A673 (cell line): Measurements from ENCODE around the gene CACNA2D3. TPM values are rescaled to one million over a fixed set of nuclear protein-coding genes. Genes with fewer than 3 reads are reported as not detected.

Experiments
- BruUV-seq: library from RNA; stranded (reverse); fragments of 400-500 nt; replicated peaks from 2 replicates; lab custom pipeline; 2021; lab: Mats Ljungman, UMichigan
- CTCF ChIA-PET: fragments of 300-600 bp; sonication (Branson Sonifier 250); formaldehyde crosslinking; loops from one replicate; lab custom pipeline; 2022; ENCODE audit warnings: antibody characterized with exemption; lab: Charles Lee
- POLR2A ChIA-PET: fragments of 300-600 bp; sonication (Branson Sonifier 250); formaldehyde crosslinking; loops from one replicate; lab custom pipeline; 2022; ENCODE audit warnings: antibody characterized with exemption; ENCODE audit not compliant: low non-redundant PET; lab: Charles Lee
- DNase-seq: peaks from one replicate; pipeline ENCODE4 v3.0.0-alpha.2; 2015; ENCODE audit warnings: low spot score
- H3K27ac ChIP-seq: fragments of 200-600 bp; sonication (generic); 2 replicates; pipeline ENCODE4 v1.5.1; 2016; ENCODE audit warnings: mixed run types, low read depth, mild to moderate bottlenecking, mixed read lengths, antibody characterized with exemption, low read length; ENCODE audit not compliant: poor library complexity, severe bottlenecking
- H3K27me3 ChIP-seq: fragments of 200-600 bp; sonication (generic); replicated peaks from 2 replicates; pipeline ENCODE4 v1.6.1; 2017; ENCODE audit warnings: mixed run types, low read depth, mild to moderate bottlenecking, mixed read lengths, antibody characterized with exemption, low read length; ENCODE audit not compliant: insufficient read depth, poor library complexity
- H3K36me3 ChIP-seq: fragments of 200-600 bp; sonication (generic); 2 replicates; pipeline ENCODE4 v1.6.1; 2016; ENCODE audit warnings: mixed run types, mild to moderate bottlenecking, mixed read lengths, antibody characterized with exemption, low read length; ENCODE audit not compliant: insufficient read depth, poor library complexity, severe bottlenecking
- H3K4me1 ChIP-seq: fragments of 200-600 bp; sonication (generic); 2 replicates; pipeline ENCODE4 v1.6.1; 2017; ENCODE audit warnings: mixed run types, mild to moderate bottlenecking, mixed read lengths, antibody characterized with exemption, low read length; ENCODE audit not compliant: insufficient read depth, poor library complexity, severe bottlenecking
- H3K4me3 ChIP-seq: fragments of 200-600 bp; sonication (generic); 2 replicates; pipeline ENCODE4 v1.5.1; 2016; ENCODE audit warnings: low read depth, mixed run types, mild to moderate bottlenecking, mixed read lengths, low read length; ENCODE audit not compliant: poor library complexity, severe bottlenecking
- H3K9me3 ChIP-seq: fragments of 200-600 bp; sonication (generic); 2 replicates; pipeline ENCODE4 v1.6.1; 2016; ENCODE audit warnings: mixed run types, low read depth, mild to moderate bottlenecking, mixed read lengths, antibody characterized with exemption, low read length; ENCODE audit not compliant: poor library complexity, severe bottlenecking
- CTCF ChIP-seq: fragments of 300-800, 200-600 bp; sonication (generic); conservative IDR thresholded peaks from 2 replicates; pipeline ENCODE4 v1.5.1; 2017; ENCODE audit warnings: low read depth, mild to moderate bottlenecking, antibody characterized with exemption, low read length, moderate library complexity, mixed read lengths
- EZH2 ChIP-seq: fragments of 200-600 bp; sonication (generic); IDR thresholded peaks from 2 replicates; pipeline ENCODE4 v1.6.1; 2017; ENCODE audit warnings: borderline replicate concordance, low read depth, mild to moderate bottlenecking, mixed read lengths, antibody characterized with exemption, low read length; ENCODE audit not compliant: poor library complexity, severe bottlenecking
- intact Hi-C: fragments of 100-400 bp; cut with micrococcal nuclease; formaldehyde crosslinking; loops from one replicate; pipeline ENCODE4 v1.10.0; 2022; ENCODE audit not compliant: unreplicated experiment
- total RNA-seq: library from RNA; stranded (reverse); gene quantifications from 2 replicates; pipeline ENCODE4 v1.2.3, GENCODE V29; 2021

The CACNA2D3 gene
- total RNA-seq, 1 experiment from 2014 or later, result not detected

- no peaks in the 10 kb centered on the region for H3K36me3 ChIP-seq
- no peak for DNase-seq
- no peak overlapping the region for H3K27ac ChIP-seq
- CTCF ChIA-PET, result no interaction called here
- TF ChIP-seq EZH2 (no peak), CTCF (no peak)
- peaks cover 6% of the 10 kb centered on the region for H3K27me3 ChIP-seq
- intact Hi-C loops, result no loop called here
- H3K9me3 ChIP-seq, result no peaks in the 10 kb centered on the region
- POLR2A ChIA-PET, result no interaction called here
- BruUV-seq, result no TSS peak
- no peak overlapping the region for H3K4me3 ChIP-seq
- H3K4me1 ChIP-seq, result no peaks in the 10 kb centered on the region
Observed at GRCh38 chr3:54331341-54331740, 209.0 kb downstream of the CACNA2D3 start.

- H3K27me3 ChIP-seq, result peaks cover under 1% of the 10 kb centered on the region
- H3K9me3 ChIP-seq, result no peaks in the 10 kb centered on the region
- no peak overlapping the region for H3K27ac ChIP-seq
- TF ChIP-seq CTCF (no peak), EZH2 (no peak)
- CTCF ChIA-PET, result no interaction called here
- no peak for DNase-seq
- no TSS peak for BruUV-seq
- H3K4me3 ChIP-seq, result no peak overlapping the region
- intact Hi-C loops, result no loop called here
- no peaks in the 10 kb centered on the region for H3K36me3 ChIP-seq
- no peaks in the 10 kb centered on the region for H3K4me1 ChIP-seq
- POLR2A ChIA-PET, result no interaction called here
Observed at GRCh38 chr3:54337846-54338245, 215.5 kb downstream of the CACNA2D3 start.

GRCh38 chr3:54339608-54340007 is 217.3 kb downstream of the CACNA2D3 start:
- no peak overlapping the region for H3K4me3 ChIP-seq
- H3K27me3 ChIP-seq, result no peaks in the 10 kb centered on the region
- no TSS peak for BruUV-seq
- ChIA-PET POLR2A (no interaction called here), CTCF (no interaction called here)
- DNase-seq, result no peak
- no peak for TF ChIP-seq CTCF
- no peak for TF ChIP-seq EZH2
- no peaks in the 10 kb centered on the region for H3K9me3 ChIP-seq
- H3K36me3 ChIP-seq, result no peaks in the 10 kb centered on the region
- H3K27ac ChIP-seq, result no peak overlapping the region
- no peaks in the 10 kb centered on the region for H3K4me1 ChIP-seq
- intact Hi-C loops, result no loop called here
